Karpas-422 (cell line): ENCODE measurements around the gene PRDM16. TPM values are rescaled to one million over a fixed set of nuclear protein-coding genes. Genes with fewer than 3 reads are reported as not detected.

Experiments
- DNase-seq: peaks from one replicate; pipeline ENCODE4 v3.0.0-alpha.2; 2015
- H2AFZ ChIP-seq: fragments of 200-600 bp; sonication (generic); 2 replicates; pipeline ENCODE4 v1.6.1; 2014; ENCODE audit warnings: antibody characterized with exemption, low read length, mixed read lengths
- H3K27ac ChIP-seq: fragments of 200-600 bp; sonication (generic); 2 replicates; pipeline ENCODE4 v1.5.1; 2014; ENCODE audit warnings: mild to moderate bottlenecking, low read length, moderate library complexity
- H3K27me3 ChIP-seq: fragments of 200-600 bp; sonication (generic); 2 replicates; pipeline ENCODE4 v1.6.1; 2014; ENCODE audit warnings: low read length, mixed read lengths
- H3K36me3 ChIP-seq: fragments of 200-600 bp; sonication (generic); 2 replicates; pipeline ENCODE4 v1.6.1; 2014; ENCODE audit warnings: low read length, mixed read lengths; ENCODE audit not compliant: insufficient read depth
- H3K4me1 ChIP-seq: fragments of 200-600 bp; sonication (generic); 2 replicates; pipeline ENCODE4 v1.6.1; 2014; ENCODE audit warnings: mild to moderate bottlenecking, low read length, mixed read lengths
- H3K4me2 ChIP-seq: fragments of 200-600 bp; sonication (generic); 2 replicates; pipeline ENCODE4 v1.6.1; 2014; ENCODE audit warnings: low read length, low read depth, mild to moderate bottlenecking; ENCODE audit not compliant: poor library complexity, severe bottlenecking
- H3K4me3 ChIP-seq: fragments of 200-600 bp; sonication (generic); 2 replicates; pipeline ENCODE4 v1.5.1; 2014; ENCODE audit warnings: mild to moderate bottlenecking, antibody characterized with exemption, low read length, mixed read lengths
- H3K79me2 ChIP-seq: fragments of 200-600 bp; sonication (generic); 2 replicates; pipeline ENCODE4 v1.6.1; 2014; ENCODE audit warnings: mild to moderate bottlenecking, low read length, mixed read lengths
- H3K9ac ChIP-seq: fragments of 200-600 bp; sonication (generic); 2 replicates; pipeline ENCODE4 v1.6.0; 2014; ENCODE audit warnings: low read length
- H3K9me2 ChIP-seq: fragments of 200-600 bp; sonication (generic), shearing (Covaris generic); replicated peaks from 2 replicates; pipeline ENCODE4 v1.6.0; 2014; ENCODE audit warnings: mild to moderate bottlenecking, low read length, moderate library complexity; ENCODE audit not compliant: insufficient read depth
- H3K9me3 ChIP-seq: fragments of 300-700, 200-600 bp; sonication (generic); 2 replicates; pipeline ENCODE4 v1.6.1; 2014; ENCODE audit warnings: low read length, mixed read lengths
- H4K20me1 ChIP-seq: fragments of 200-600 bp; sonication (generic); 2 replicates; pipeline ENCODE4 v1.6.1; 2014; ENCODE audit warnings: mild to moderate bottlenecking, antibody characterized with exemption, low read length, low read depth; ENCODE audit not compliant: insufficient read depth
- total RNA-seq: library from RNA; depleted of rRNA; stranded (reverse); fragments of >200 nt; shearing (Covaris generic); gene quantifications from 2 replicates; pipeline ENCODE4 v1.2.3, GENCODE V29; 2014; ENCODE audit warnings: low replicate concordance

PRDM16 gene
- total RNA-seq, 1 experiment from 2014 or later, result not detected

- no peaks in the 10 kb centered on the region for H3K27me3 ChIP-seq
These were observed 4.1 kb downstream of the PRDM16 start for GRCh38 chr1:3073186-3073488.

DNA sequence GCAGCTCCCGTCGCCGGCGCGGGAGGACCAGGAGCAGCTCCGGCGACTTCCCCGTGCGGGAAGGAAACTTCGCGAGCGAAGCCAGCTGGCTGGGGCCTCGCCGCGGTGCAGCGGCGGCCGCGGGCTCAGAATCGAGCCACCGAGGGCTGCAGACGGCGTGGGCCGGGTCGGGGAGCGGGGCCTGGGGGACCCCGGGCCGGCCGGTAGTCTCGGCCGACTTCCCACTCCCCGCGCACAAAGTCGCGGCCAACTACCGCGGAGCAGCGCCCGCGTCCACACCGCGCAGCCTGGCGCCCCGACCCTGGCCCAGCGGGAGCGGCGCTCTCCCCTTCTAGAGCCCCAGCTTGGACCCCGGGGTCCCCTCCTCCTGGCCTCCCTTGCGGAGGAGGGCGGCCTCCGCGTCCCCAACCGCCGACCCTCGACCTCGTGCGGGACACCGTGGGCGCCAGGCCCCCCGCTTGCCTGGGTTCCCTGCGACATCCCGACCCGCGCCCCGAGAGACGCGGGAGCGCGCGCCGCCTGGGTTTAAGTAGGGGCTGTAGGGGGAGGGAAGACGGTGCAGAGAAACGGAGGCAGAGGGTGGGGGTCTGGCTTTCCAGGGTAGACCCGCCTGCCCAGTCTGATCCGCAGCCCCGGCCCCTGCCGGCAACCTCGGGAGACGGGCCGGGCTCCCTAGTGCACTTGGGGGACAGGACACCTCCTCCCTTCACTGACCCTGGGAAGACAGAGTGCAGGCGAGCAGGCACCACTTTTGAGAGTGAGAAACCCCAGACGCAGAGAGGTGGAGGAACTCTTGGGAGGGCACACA is 4.7 kb downstream of the PRDM16 start:
- no peaks in the 10 kb centered on the region for H3K79me2 ChIP-seq
- H3K9me3 ChIP-seq, result no peaks in the 10 kb centered on the region; the same call in 1 of the 2 replicates
- no peak overlapping the region for H3K27ac ChIP-seq
- no peaks in the 10 kb centered on the region for H4K20me1 ChIP-seq
- no peak overlapping the region for H2AFZ ChIP-seq
- DNase-seq, result no peak
- H3K4me3 ChIP-seq, result no peak overlapping the region
- H3K9ac ChIP-seq, result no peak overlapping the region
- H3K4me1 ChIP-seq, result no peaks in the 10 kb centered on the region
- H3K27me3 ChIP-seq, result no peaks in the 10 kb centered on the region
- no peak overlapping the region for H3K4me2 ChIP-seq
- H3K36me3 ChIP-seq, result no peaks in the 10 kb centered on the region
- H3K9me2 ChIP-seq, result no peaks in the 10 kb centered on the region

More at GRCh38 chr1:3073186-3073488, 4.1 kb downstream of the PRDM16 start:
- no peak for DNase-seq
- Histone ChIP-seq H3K4me1 (no peaks in the 10 kb centered on the region), H3K36me3 (no peaks in the 10 kb centered on the region), H4K20me1 (no peaks in the 10 kb centered on the region), H3K4me3 (no peak overlapping the region), H3K27ac (no peak overlapping the region), H3K79me2 (no peaks in the 10 kb centered on the region), H3K4me2 (no peak overlapping the region), H2AFZ (no peak overlapping the region), H3K9ac (no peak overlapping the region), H3K9me2 (no peaks in the 10 kb centered on the region), H3K9me3 (no peaks in the 10 kb centered on the region; the same call in 1 of the 2 replicates)

DNA sequence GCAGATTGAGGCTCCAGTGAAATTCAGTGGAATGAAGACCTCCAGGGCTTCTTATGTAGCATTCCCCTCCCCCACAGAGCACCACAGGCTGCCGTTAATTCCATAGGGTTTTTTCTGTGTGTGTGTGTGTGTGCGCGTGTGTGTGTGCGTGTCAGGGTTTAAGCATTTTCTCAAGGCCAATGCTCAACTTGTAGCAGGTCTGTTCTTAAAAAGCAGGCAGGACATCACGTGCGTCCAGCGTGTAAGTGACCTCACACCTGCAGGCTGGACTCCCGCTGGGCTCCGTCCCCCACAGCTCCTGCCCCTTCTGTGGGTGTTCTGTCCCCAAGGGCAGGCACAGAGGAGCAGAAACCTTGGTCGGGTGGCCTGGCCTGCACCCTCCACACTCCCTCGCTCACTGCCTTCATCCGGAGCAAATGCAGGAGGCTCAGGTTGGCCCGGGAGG is 5.3 kb downstream of the PRDM16 start:
- H3K9ac ChIP-seq, result no peak overlapping the region
- H2AFZ ChIP-seq, result no peak overlapping the region
- H3K4me2 ChIP-seq, result no peak overlapping the region
- no peak overlapping the region for H3K27ac ChIP-seq
- no peak overlapping the region for H3K4me3 ChIP-seq
- no peak for DNase-seq
- no peaks in the 10 kb centered on the region for H3K36me3 ChIP-seq
- no peaks in the 10 kb centered on the region for H4K20me1 ChIP-seq
- no peaks in the 10 kb centered on the region; the same call in 1 of the 2 replicates for H3K9me3 ChIP-seq
- no peaks in the 10 kb centered on the region for H3K79me2 ChIP-seq
- H3K4me1 ChIP-seq, result no peaks in the 10 kb centered on the region
- H3K27me3 ChIP-seq, result no peaks in the 10 kb centered on the region
- H3K9me2 ChIP-seq, result no peaks in the 10 kb centered on the region

DNA sequence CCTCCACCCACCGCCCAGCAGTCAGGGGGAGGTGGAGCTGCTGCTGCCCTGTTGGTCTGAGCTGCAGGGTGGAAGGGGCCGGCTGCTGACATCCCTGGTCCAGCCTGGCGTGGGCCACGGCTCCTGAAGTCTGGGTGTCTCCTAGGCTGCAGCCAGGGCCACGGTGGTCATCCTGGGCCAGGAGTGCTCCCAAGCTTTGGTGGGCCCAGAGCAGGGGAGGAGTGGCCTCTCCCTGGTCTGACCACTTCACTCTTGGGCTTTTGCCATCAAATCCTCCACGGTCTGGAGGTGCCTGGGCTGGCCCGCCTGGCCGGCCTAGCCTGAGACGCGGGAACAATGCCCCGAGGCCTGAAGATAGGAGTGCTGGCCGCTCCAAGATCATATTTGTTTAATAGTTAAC is 5.8 kb downstream of the PRDM16 start:
- H3K9ac ChIP-seq, result no peak overlapping the region
- DNase-seq, result no peak
- no peaks in the 10 kb centered on the region for H3K4me1 ChIP-seq
- no peaks in the 10 kb centered on the region for H4K20me1 ChIP-seq
- no peak overlapping the region for H3K4me3 ChIP-seq
- no peaks in the 10 kb centered on the region for H3K27me3 ChIP-seq
- H3K9me2 ChIP-seq, result no peaks in the 10 kb centered on the region
- no peaks in the 10 kb centered on the region; the same call in 1 of the 2 replicates for H3K9me3 ChIP-seq
- H2AFZ ChIP-seq, result no peak overlapping the region
- H3K4me2 ChIP-seq, result no peak overlapping the region
- no peaks in the 10 kb centered on the region for H3K79me2 ChIP-seq
- no peak overlapping the region for H3K27ac ChIP-seq
- no peaks in the 10 kb centered on the region for H3K36me3 ChIP-seq

- Histone ChIP-seq H3K27me3 (no peaks in the 10 kb centered on the region), H3K36me3 (no peaks in the 10 kb centered on the region), H3K4me3 (no peak overlapping the region), H3K9ac (no peak overlapping the region), H3K27ac (no peak overlapping the region), H3K9me3 (no peaks in the 10 kb centered on the region; the same call in 1 of the 2 replicates), H2AFZ (no peak overlapping the region), H3K4me2 (no peak overlapping the region), H3K79me2 (no peaks in the 10 kb centered on the region), H3K9me2 (no peaks in the 10 kb centered on the region), H4K20me1 (no peaks in the 10 kb centered on the region), H3K4me1 (no peaks in the 10 kb centered on the region)
- DNase-seq, result no peak
These were observed 6.8 kb downstream of the PRDM16 start for GRCh38 chr1:3075666-3076362.

- no peaks in the 10 kb centered on the region for H3K9me2 ChIP-seq
- H3K9me3 ChIP-seq, result no peaks in the 10 kb centered on the region
- H3K27me3 ChIP-seq, result no peaks in the 10 kb centered on the region
- H4K20me1 ChIP-seq, result no peaks in the 10 kb centered on the region
- no peaks in the 10 kb centered on the region for H3K79me2 ChIP-seq
- H3K36me3 ChIP-seq, result no peaks in the 10 kb centered on the region
- H3K4me3 ChIP-seq, result no peak overlapping the region
- H3K4me1 ChIP-seq, result no peaks in the 10 kb centered on the region
- H3K9ac ChIP-seq, result no peak overlapping the region
- H3K4me2 ChIP-seq, result no peak overlapping the region
- no peak overlapping the region for H3K27ac ChIP-seq
- no peak overlapping the region for H2AFZ ChIP-seq
- DNase-seq, result no peak
These were observed 7.3 kb downstream of the PRDM16 start for GRCh38 chr1:3076363-3076740.

- no peaks in the 10 kb centered on the region for H4K20me1 ChIP-seq
- H3K4me2 ChIP-seq, result no peak overlapping the region
These were observed 8.1 kb downstream of the PRDM16 start for GRCh38 chr1:3077081-3077480.

GRCh38 chr1:3077561-3077960 is 8.6 kb downstream of the PRDM16 start:
- no peaks in the 10 kb centered on the region for H3K79me2 ChIP-seq
- no peaks in the 10 kb centered on the region for H3K27me3 ChIP-seq
- no peak overlapping the region for H2AFZ ChIP-seq
- H3K36me3 ChIP-seq, result no peaks in the 10 kb centered on the region
- H3K4me1 ChIP-seq, result no peaks in the 10 kb centered on the region
- no peak overlapping the region for H3K9ac ChIP-seq
- H3K9me3 ChIP-seq, result no peaks in the 10 kb centered on the region
- DNase-seq, result no peak
- no peak overlapping the region for H3K4me2 ChIP-seq
- no peak overlapping the region for H3K4me3 ChIP-seq
- H4K20me1 ChIP-seq, result no peaks in the 10 kb centered on the region
- no peak overlapping the region for H3K27ac ChIP-seq
- H3K9me2 ChIP-seq, result no peaks in the 10 kb centered on the region

More at GRCh38 chr1:3077081-3077480, 8.1 kb downstream of the PRDM16 start:
- no peaks in the 10 kb centered on the region for H3K79me2 ChIP-seq
- H3K9me2 ChIP-seq, result no peaks in the 10 kb centered on the region
- H3K4me1 ChIP-seq, result no peaks in the 10 kb centered on the region
- no peaks in the 10 kb centered on the region for H3K36me3 ChIP-seq
- H3K9me3 ChIP-seq, result no peaks in the 10 kb centered on the region
- no peak for DNase-seq
- no peak overlapping the region for H3K27ac ChIP-seq
- no peak overlapping the region for H3K4me3 ChIP-seq
- no peak overlapping the region for H2AFZ ChIP-seq
- H3K9ac ChIP-seq, result no peak overlapping the region
- H3K27me3 ChIP-seq, result no peaks in the 10 kb centered on the region
